ENCODE results near the gene EIF4B. TPM values are rescaled to one million over a fixed set of nuclear protein-coding genes. Genes with fewer than 3 reads are reported as not detected.

The EIF4B gene
- total and polyA plus RNA-seq, 2 donors (not counting 1 experiment from before 2014, with no cell fraction given), result 252 to 674 TPM

- Histone ChIP-seq H3K4me1 (ENCODE audit: control insufficient read depth in 2 of 2, insufficient read depth in 2 of 2, low read length in 2 of 2) (peaks cover 6 to 21% of the 10 kb centered on the region in 2 donors), H3K4me2 (replicated peaks; ENCODE audit: low read depth, low read length, poor library complexity, severe bottlenecking) (no peak overlapping the region), H3K27ac (ENCODE audit: low read length in 2 of 2) (no peak overlapping the region), H3K9ac (ENCODE audit: low read length) (no peak overlapping the region), H2AFZ (ENCODE audit: insufficient read depth, low read depth, low read length, poor library complexity, severe bottlenecking) (no peak overlapping the region), H3K79me2 (ENCODE audit: control insufficient read depth, insufficient read depth, low read length) (peaks cover 8% of the 10 kb centered on the region), H3K9me3 (ENCODE audit: control extremely low read depth in 1 of 3, control insufficient read depth in 2 of 3, insufficient read depth in 1 of 3, low read length in 2 of 3) (no peaks in the 10 kb centered on the region), H3K4me3 (ENCODE audit: control extremely low read depth in 1 of 5, extremely low read depth in 1 of 5, insufficient read depth in 1 of 5, low read depth in 2 of 5, low read length in 4 of 5) (no peak overlapping the region), H4K20me1 (ENCODE audit: control insufficient read depth, insufficient read depth, low read length, poor library complexity, severe bottlenecking) (peaks cover 29% of the 10 kb centered on the region), H3K27me3 (replicated peaks in 1 of 4; ENCODE audit: control extremely low read depth in 1 of 4, control insufficient read depth in 3 of 4, insufficient read depth in 4 of 4, low read length in 3 of 4) (no peaks in the 10 kb centered on the region), H3K36me3 (replicated peaks in 1 of 2; ENCODE audit: control extremely low read depth in 1 of 2, control insufficient read depth in 1 of 2, extremely low read depth in 1 of 2, insufficient read depth in 2 of 2, low read length in 1 of 2) (peaks cover 0 to 78% of the 10 kb centered on the region in 2 experiments)
- H3K27ac Mint-ChIP-seq, result no peak overlapping the region
- no peaks in the 10 kb centered on the region for H3K27me3 Mint-ChIP-seq
- ChIA-PET CTCF (interaction anchor here (0.7 to 14.1 kb wide), 6 partner anchors 9 to 274 kb away, joined by 3 to 344 read pairs (median 3); partner anchors contain the start of genes IGFBP6, SOAT2 and SPRYD3), POLR2A (no interaction called here)
- intact Hi-C loops (cut with micrococcal nuclease), result loop anchor here (10.0 kb wide), 1 partner anchor 254 kb away; the partner anchor contains the start of gene AAAS
- TF ChIP-seq EZH2 (IDR thresholded peaks at IDR 0.05; ENCODE audit: borderline replicate concordance, insufficient read depth, low read depth, low read length, poor library complexity, severe bottlenecking), result no peak
- TF ChIP-seq CTCF (IDR thresholded peaks at IDR 0.05), result no peak
- WGBS (ENCODE audit: insufficient coverage), result 96% methylated on average over 4 of the region's 7 CpGs
- ATAC-seq (ENCODE audit: low read depth) (no peak), DNase-seq (no peak)
- H3K4me1 Mint-ChIP-seq, result peaks cover 29% of the 10 kb centered on the region
- no peaks in the 10 kb centered on the region for H3K9me3 Mint-ChIP-seq (ENCODE audit: insufficient read depth)
- H3K4me3 Mint-ChIP-seq, result no peak overlapping the region
Measured at GRCh38 chr12:53070877-53071492, 64.7 kb downstream of the EIF4B start.
